GM21526 (cell line): ENCODE measurements around the gene IQCE.
"Not testable (repeated sequence)": the region's sequence is repeated elsewhere in the genome, so short reads cannot be mapped to it uniquely, and the experiment has no call there.

Experiments
- ATAC-seq: cut with Tn5 transposase; IDR thresholded peaks from one replicate; pipeline ENCODE4 v1.9.1; 2021; ENCODE audit warnings: moderate library complexity; ENCODE audit not compliant: unreplicated experiment, low FRiP score

The IQCE gene

GRCh38 chr7:2575046-2575732 is 16.4 kb downstream of the IQCE start:
- no peak for ATAC-seq

- ATAC-seq = no peak
These were observed 17.1 kb downstream of the IQCE start for GRCh38 chr7:2575733-2576340.

- no peak for ATAC-seq
These were observed 18.1 kb downstream of the IQCE start for GRCh38 chr7:2576742-2577491.

- no peak for ATAC-seq
These were observed 19.3 kb downstream of the IQCE start for GRCh38 chr7:2577914-2578680.

GRCh38 chr7:2580636-2581035 is 21.9 kb downstream of the IQCE start:
- no peak for ATAC-seq

GRCh38 chr7:2582006-2582735 is 23.4 kb downstream of the IQCE start:
- no peak for ATAC-seq

- ATAC-seq = no peak
These were observed 25.2 kb downstream of the IQCE start for GRCh38 chr7:2583798-2584580.

- no peak for ATAC-seq
These were observed 26.7 kb downstream of the IQCE start for GRCh38 chr7:2585446-2585845.

GRCh38 chr7:2586326-2587020 is 27.7 kb downstream of the IQCE start:
- no peak for ATAC-seq

- no peak for ATAC-seq
These were observed 28.4 kb downstream of the IQCE start for GRCh38 chr7:2587134-2587533.

GRCh38 chr7:2587778-2588177 is 29.0 kb downstream of the IQCE start:
- no peak for ATAC-seq

- no peak for ATAC-seq
These were observed 30.6 kb downstream of the IQCE start for GRCh38 chr7:2589341-2589740.

GRCh38 chr7:2589941-2590340 is 31.2 kb downstream of the IQCE start:
- ATAC-seq = not testable (repeated sequence)

- ATAC-seq = no peak
These were observed 33.6 kb downstream of the IQCE start for GRCh38 chr7:2592375-2592865.

GRCh38 chr7:2593036-2593727 is 34.4 kb downstream of the IQCE start:
- ATAC-seq = no peak

GRCh38 chr7:2594599-2594998 is 35.8 kb downstream of the IQCE start:
- no peak for ATAC-seq

GRCh38 chr7:2595258-2595860 is 36.6 kb downstream of the IQCE start:
- ATAC-seq = no peak
